Activated CD8-positive, alpha-beta memory T cell treated with anti-CD3 and anti-CD28 coated beads for 4 hours (primary cell): ENCODE measurements around the gene TOR4A.
"Not testable (repeated sequence)": the region's sequence is repeated elsewhere in the genome, so short reads cannot be mapped to it uniquely, and the experiment has no call there.

Source experiments
- DNase-seq, 2 donors: peaks; one replicate each; pipeline ENCODE4 v3.0.0-alpha.2; 2020; ENCODE audit warnings: low read depth in 2 of 2

TOR4A gene

GRCh38 chr9:137317718-137318511, 40.4 kb downstream of the TOR4A start:
- no peak for DNase-seq

DNA sequence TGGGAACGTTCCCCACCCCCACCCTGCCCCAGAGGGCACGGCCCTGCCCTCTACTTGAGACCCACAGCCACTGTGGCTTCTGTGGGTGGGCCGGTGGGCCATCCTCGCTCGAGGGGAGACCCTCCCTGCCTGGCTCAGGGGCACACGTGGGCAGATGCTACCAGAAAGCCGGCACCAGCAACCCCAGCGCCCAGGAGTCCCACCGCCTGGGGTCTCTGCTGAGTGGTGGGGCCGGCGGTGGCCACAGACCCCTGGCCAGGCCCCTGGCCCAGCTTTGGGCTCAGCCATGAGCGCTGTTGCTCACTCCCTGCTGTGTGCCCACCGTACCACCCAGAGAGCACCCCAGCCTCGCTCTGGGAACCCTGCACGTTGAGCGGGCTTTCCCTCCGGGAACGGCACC, 41.1 kb downstream of the TOR4A start:
- no peak for DNase-seq

DNA sequence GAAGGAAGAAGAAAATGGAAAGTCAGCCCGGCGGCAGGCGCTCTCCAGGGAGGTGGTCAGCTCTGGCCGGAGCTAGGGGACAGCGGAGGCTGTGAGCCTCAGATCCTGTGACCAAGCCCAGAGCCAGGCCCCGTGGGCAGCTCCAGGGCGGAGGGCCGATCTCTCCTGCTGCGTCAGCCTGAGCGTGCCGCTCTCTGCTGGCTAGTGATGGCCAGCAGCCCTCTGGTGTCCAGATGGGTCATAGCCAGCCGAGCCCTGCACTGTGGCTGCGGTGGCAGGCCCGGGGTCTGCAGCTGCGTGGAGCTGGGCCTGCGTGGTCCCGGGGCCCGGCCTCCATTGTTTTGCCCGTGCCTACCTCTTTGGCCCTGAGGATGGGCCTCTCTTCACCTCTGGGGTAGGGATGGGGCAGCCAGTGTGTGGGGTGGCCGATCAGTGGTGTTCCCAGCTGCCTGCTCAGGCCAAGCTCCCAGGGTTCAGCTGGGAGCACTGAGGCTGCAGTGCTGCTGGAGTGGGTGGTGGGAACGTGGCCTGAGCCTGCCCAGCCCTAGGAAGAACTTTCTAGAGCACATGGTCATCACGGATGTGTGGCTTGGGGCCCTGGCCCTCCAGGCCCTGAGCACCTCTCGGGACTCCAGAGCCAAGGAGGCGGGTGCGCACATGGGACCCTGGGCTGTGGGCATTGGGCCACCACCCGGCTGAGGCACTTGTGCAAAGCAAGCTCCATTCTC, 41.6 kb downstream of the TOR4A start:
- DNase-seq = no peak

DNA sequence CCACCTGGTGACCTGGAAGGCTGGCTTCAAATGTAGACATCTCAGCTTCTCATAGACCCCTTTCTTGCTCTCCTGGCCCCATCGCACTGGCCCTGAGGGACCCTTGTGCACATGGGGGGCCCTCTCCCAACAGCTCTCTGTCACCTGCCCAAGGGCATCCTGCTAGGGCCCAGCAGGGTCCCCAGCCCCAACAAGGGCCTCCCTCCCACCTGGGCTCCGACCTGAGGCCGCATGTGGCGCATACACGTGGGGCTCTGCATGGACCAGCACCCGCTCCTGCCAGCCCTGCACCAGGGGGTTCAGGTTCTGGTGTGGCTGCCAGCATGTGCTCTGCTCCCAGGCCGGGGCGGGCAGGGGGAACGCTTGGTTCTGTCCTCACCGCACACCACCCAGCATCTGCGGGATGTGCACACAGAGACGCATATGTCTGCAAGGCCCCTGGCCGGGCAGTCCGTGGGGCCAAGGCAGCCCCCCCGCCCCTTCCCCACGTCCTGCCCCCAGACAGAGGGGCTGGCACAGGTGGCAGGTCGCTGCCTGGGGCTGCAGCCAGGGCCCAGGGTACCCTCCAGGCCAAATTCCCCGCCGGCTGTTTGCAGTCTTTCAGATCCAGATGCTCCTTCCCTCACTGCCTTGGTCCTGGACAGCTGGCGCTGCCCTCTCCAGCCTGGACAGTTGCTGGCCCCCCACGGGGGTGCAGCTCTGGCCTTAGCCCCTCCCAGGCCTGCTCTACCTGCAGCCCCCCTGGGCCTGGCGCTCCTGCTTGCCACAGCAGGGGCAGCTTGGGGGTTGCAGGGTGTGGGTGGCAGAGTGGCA, 42.4 kb downstream of the TOR4A start:
- no peak for DNase-seq

DNA sequence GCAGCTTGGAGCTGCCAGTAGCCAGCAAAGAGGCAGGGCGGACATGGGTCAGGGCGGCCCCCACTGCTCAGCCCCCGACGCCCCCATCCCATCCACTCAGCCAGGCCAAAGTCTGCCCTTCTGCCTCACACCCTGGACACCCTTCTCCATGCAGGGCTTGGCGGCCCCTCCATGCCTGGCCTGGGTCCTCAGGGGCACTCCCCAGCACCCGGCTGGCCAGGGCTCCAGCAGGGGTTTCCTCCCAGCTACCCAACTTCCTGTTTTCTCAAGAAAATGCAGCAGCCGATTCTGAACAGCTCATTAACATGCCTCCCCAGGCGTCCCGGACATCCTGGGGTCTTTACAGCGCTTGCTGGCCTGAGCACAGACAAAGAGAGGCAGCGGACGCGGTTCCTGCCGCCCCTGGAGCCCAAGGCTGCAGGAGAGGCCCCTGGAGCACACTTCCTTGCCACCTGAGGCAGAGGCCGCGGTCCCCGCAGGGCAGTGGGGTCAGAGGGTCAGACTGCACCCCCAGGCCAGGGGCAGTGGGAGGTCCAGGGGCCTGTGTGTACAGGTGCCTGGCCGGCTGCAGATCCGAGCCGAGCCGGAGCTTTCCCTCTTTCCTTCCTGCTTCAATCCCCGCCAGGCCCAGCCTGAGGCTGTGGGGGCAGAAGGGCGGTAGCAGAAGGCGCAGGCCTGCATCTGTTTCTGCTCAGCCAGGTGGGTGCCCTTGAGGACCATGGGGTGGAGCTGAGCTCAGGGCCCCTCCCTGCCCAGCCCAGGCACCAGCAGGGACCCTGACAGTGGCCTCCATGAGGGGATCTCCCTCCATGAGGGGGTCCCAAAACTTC, 43.2 kb downstream of the TOR4A start:
- no peak for DNase-seq

GRCh38 chr9:137321726-137322361, 44.3 kb downstream of the TOR4A start:
- DNase-seq = no peak

- no peak for DNase-seq
These were observed 46.2 kb downstream of the TOR4A start for GRCh38 chr9:137323531-137324331.

DNA sequence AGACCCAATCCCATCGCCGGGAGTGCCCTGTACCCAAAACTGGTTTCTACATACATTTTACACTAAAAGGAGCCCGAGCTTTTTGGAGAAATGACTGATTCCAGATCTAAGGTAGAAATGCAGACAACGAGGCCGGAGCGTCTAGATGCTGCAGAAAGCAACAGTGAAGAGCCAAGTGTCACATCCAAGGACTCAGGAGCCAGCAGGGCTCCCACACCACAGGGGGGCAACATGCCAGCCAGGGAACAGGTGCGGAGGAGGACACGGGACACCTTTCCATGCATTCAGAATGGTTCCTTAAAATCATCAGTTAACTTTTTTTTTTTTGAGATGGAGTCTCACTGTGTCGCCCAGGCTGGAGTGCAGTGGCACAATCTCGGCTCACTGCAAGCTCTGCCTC, 47.6 kb downstream of the TOR4A start:
- no peak for DNase-seq

DNA sequence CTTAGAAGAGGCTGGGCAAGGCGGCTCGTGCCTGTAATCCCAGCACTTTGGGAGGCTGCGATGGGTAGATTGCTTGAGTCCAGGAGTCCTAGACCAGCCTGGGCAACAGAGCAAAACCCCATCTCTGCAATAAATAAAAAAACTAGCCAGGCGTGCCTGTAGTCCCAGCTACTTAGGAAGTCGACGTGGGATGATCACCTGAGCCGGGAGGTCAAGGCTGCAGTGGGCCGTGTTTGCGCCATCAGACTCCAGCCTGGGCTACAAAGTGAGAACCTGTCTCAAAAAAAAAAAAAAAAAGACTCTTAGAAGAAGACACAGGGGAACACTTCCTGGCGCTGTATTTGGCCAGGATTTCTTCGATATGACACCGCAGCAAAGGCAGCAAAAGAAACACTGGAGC, 48.3 kb downstream of the TOR4A start:
- no peak for DNase-seq

- DNase-seq = no peak
These were observed 49.0 kb downstream of the TOR4A start for GRCh38 chr9:137326445-137327065.

DNA sequence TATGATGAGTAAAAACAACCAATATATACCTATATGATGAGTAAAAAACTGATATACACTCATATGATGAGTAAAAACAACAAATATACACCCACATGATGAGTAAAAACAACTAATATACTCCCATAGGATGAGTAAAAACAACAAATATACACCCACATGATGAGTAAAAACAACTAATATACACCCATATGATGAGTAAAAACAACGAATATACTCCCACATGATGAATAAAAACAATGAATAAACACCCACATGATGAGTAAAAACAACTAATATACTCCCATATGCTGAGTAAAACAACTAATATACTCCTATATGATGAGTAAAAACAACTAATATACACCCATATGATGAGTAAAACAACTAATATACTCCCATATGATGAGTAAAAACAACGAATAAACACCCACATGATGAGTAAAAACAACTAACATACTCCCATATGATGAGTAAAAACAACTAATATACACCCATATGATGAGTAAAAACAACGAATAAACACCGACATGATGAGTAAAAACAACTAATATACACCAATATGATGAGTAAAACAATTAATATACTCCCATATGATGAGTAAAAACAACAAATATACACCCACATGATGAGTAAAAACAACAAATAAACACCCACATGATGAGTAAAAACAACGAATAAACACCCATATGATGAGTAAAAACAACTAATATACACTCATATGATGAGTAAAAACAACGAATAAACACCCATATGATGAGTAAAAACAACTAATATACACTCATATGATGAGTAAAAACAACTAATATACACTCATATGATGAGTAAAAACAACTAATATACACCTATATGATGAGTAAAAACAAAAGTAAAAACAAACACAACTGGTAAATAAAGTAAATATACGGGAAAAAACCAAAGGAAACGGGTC, 50.4 kb downstream of the TOR4A start:
- not testable (repeated sequence) for DNase-seq

DNA sequence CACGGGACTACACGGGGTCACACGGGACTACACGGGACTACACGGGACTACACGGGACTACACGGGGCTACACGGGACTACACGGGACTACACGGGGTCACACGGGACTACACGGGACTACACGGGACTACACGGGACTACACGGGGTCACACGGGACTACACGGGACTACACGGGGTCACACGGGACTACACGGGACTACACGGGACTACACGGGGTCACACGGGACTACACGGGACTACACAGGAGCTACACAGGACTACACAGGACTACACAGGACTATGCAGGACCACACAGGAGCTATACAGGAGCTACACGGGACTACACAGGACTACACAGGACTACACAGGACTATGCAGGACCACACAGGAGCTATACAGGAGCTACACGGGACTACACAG, 52.1 kb downstream of the TOR4A start:
- DNase-seq = not testable (repeated sequence)

- DNase-seq = no peak
These were observed 53.2 kb downstream of the TOR4A start for GRCh38 chr9:137330689-137331088.

DNA sequence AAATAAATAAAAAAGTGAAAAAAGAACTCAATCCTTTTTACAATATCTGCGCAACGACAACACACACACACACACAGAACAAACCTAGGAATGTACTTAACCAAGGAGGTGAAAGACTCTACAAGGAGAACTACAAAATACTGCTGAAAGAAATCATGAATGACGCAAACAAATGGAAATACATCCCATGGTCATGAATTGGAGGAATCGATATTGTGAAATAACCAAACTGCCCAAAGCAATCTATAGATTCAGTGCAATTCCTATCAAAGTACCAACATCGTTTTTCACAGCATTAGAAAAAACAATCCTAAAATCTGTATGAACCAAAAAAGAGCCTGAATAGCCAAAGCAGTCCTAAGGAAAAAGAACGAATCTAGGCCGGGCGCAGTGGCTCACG, 54.4 kb downstream of the TOR4A start:
- DNase-seq = no peak
